Astrocyte (in vitro differentiated cells and primary cell): Measurements from ENCODE around the gene PRSS50.

ENCODE experiments used
- EZH2 ChIP-seq: IDR thresholded peaks from 2 replicates; pipeline ENCODE4 v1.6.1; 2012; ENCODE audit warnings: mild to moderate bottlenecking, low read length, inconsistent platforms; ENCODE audit not compliant: insufficient read depth
- TF ChIP-seq, protein P1 (sequence below): IDR thresholded peaks from 2 replicates; pipeline ENCODE4 v1.5.1; 2011; ENCODE audit warnings: low read depth, mild to moderate bottlenecking, inconsistent platforms, low read length, moderate library complexity; ENCODE audit not compliant: insufficient read depth

DNA sequence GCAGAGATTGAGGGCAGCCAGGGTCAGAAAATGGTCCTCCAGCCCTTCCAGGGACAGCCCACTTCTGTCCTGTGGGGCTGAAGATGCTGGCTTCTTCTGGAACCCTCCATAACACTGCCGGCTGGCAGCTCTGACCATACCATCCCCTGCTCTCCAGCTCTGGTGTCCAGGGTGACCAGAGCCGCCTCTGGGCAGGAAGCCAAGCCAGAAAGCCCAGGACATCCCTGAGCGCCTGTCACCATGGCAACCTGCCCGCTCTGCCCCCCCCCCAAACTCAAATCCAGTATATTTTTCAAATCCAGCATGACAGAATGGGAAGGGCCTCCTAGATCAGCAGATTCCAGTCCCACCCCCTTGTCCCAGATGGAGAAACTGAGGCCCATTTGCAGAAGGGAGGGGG, 16.9 kb downstream of the PRSS50 start:
- TF ChIP-seq, protein P1, sequence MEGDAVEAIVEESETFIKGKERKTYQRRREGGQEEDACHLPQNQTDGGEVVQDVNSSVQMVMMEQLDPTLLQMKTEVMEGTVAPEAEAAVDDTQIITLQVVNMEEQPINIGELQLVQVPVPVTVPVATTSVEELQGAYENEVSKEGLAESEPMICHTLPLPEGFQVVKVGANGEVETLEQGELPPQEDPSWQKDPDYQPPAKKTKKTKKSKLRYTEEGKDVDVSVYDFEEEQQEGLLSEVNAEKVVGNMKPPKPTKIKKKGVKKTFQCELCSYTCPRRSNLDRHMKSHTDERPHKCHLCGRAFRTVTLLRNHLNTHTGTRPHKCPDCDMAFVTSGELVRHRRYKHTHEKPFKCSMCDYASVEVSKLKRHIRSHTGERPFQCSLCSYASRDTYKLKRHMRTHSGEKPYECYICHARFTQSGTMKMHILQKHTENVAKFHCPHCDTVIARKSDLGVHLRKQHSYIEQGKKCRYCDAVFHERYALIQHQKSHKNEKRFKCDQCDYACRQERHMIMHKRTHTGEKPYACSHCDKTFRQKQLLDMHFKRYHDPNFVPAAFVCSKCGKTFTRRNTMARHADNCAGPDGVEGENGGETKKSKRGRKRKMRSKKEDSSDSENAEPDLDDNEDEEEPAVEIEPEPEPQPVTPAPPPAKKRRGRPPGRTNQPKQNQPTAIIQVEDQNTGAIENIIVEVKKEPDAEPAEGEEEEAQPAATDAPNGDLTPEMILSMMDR = no peak
- TF ChIP-seq EZH2 = no peak
